Esophagus muscularis mucosa (tissue), 4 donors: ENCODE results near the gene MFGE8.

Source experiments
- CTCF ChIP-seq, 3 experiments: fragments of 200-600 bp in 2 of 3; fragments of 450-650 bp in 1 of 3; sonication (generic) in 2 of 3; IDR thresholded peaks; one replicate each; pipeline ENCODE4 v1.5.1; 2017 to 2019; ENCODE audit warnings: antibody characterized with exemption in 3 of 3, mild to moderate bottlenecking in 2 of 3, moderate library complexity in 1 of 3
- EP300 ChIP-seq: sonication (generic); formaldehyde crosslinking; IDR thresholded peaks from one replicate; pipeline ENCODE4 v1.6.1; 2017; ENCODE audit warnings: antibody characterized with exemption
- POLR2A ChIP-seq: fragments of 450-650 bp; IDR thresholded peaks from one replicate; pipeline ENCODE4 v1.6.1; 2017; ENCODE audit warnings: antibody characterized with exemption, moderate library complexity, mild to moderate bottlenecking, low read depth
- POLR2AphosphoS5 ChIP-seq, 2 donors: sonication (generic); formaldehyde crosslinking; IDR thresholded peaks; one replicate each; pipeline ENCODE4 v1.6.1; 2017; ENCODE audit warnings: antibody characterized with exemption in 2 of 2

GRCh38 chr15:88912500-88912921 lies 668 bp downstream of the MFGE8 start:
- TF ChIP-seq POLR2A (no peak), CTCF (IDR thresholded peaks at IDR 0.05) (no peak), POLR2AphosphoS5 (IDR thresholded peaks at IDR 0.05) (no peak), EP300 (no peak)
